GM21825 (cell line): ENCODE data around the gene ADAM20.
"Not testable (repeated sequence)": the region's sequence is repeated elsewhere in the genome, so short reads cannot be mapped to it uniquely, and the experiment has no call there.

Source experiments
- ATAC-seq: cut with Tn5 transposase; IDR thresholded peaks from one replicate; pipeline ENCODE4 v1.9.1; 2021; ENCODE audit warnings: mild to moderate bottlenecking, moderate library complexity; ENCODE audit not compliant: unreplicated experiment

ADAM20 gene

DNA sequence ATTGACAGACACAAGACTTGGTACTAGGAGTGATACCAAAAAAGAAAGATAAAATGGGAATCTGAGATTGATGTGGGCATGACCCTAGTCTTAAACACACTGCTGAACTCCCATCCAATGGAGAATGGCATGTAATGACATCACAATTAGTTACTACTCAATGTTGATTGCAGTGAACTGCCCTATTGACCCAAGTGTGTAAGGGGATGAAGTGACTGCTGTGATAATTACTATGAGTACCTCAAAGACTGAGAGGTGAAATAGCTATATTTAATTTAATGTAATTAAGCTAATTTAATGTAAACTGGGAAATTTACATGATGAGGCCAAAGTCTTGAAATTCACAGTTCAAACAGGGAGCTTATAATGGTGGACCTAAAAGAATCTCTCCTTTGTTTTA is at the start of gene ADAM20:
TSS of gene ADAM20 (minus strand) at position 101 of the 400 bp plus-strand sequence. CDS start 10,247 bp downstream, outside the sequence.
- ATAC-seq = no peak

DNA sequence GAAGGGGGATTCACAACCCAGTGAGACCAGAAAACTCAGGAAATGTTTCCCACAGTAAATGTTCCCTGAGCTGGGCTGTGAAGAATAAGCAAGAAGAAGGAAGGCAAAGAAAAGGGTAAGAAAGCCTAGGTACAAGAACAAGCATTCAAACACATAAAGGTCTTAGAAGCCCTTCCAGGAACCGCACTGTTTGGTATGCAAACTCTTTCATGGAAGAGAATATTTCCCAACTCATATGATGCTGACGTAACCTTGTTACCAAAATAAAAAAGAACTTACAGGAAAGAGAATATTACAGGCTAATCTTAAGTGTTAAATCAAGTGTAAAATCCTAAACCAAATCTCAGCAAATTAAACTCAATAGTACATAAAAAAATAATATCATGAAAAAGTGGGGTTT is 42.1 kb upstream of the ADAM20 start:
- no peak for ATAC-seq

DNA sequence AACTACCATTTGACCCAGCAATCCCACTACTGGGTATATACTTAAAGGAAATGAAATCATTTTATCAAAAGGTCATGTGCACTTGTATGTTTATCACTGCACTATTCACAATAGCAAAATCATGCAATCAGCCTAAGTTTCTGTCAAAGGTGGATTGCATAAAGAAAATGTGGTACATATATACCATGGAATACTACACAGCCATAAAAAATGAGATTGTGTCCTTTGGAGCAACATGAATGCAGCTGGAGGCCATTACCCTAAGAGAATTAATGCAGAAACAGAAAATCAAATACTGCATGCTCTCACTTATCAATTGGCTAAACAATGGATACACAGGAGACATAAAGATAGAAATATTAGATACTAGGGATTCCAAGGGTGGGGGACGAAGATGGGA is 38.2 kb upstream of the ADAM20 start:
- ATAC-seq = no peak

DNA sequence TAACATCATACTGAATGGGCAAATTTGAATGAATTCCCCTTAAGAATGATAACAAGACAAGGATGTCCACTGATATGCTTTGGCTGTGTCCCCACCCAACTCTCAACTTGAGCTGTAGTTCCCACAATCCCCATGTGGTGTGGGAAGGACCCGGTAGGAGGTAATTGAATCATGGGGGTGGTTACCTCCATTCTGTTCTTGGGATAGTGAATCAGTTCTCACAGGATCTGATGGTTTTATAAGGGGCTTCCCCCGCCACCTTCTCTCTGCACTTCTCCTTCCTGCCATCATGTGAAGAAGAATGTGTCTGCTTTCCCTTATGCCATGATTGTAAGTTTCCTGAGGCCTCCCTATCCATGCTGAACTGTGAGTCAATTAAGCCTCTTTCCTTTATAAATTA is 36.3 kb upstream of the ADAM20 start:
- ATAC-seq = no peak

DNA sequence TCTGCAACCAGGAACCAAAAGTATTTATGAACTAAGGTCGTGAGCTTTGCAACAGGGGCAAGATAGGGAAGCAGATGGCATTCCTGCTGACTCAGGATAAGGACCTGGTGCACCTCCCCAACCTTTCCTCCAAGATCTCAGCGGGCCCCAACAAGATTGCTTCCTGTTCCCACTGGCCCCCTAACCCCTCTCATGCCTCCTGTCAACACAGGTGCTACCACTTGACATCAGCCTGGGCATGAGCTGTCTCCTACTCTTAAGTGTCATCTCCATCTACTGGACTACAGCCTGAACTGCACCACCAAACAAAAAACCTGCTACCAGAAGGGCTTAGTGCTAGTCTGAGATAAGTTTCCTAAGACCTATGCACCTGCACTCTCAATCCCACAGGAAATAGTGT is 33.0 kb upstream of the ADAM20 start:
- no peak for ATAC-seq

DNA sequence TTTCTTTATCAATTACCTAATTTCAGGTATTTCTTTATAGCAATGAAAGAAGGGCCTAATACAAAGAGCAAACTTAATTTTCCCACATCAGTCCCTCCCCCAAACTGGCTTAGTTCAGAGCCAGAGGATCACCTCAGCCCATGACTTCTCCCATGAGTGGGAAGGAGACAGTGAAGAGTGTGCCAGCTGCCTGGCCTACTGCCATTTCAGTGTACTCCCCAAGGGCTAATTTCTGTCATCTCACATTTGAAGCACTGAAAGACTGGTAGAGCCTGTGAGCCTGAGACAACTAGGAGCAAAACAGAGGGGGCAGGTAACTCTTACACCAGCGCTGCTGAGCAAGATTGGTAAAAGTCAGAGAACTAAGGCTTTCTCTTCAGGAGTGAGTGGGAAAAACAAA is 29.1 kb upstream of the ADAM20 start:
- ATAC-seq = no peak

DNA sequence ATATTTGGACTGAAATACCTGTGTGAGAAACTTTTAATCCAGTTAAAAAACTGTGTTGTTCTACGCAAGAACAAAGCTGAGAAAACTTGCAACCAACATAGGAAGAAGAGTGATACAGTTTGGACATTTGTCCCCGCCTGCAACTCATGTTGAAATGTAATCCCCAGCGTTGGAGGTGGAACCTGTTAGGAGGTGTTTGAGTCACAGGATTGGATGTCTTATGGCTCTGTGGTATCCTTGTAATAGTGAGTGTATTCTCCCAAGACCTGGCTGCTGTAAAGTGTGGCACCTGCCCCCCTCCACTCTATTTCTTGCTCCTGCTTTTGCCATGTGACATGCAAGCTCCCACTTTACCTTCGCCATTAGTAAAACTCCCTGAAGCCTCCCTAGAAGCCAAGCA is 28.6 kb upstream of the ADAM20 start:
- no peak for ATAC-seq

DNA sequence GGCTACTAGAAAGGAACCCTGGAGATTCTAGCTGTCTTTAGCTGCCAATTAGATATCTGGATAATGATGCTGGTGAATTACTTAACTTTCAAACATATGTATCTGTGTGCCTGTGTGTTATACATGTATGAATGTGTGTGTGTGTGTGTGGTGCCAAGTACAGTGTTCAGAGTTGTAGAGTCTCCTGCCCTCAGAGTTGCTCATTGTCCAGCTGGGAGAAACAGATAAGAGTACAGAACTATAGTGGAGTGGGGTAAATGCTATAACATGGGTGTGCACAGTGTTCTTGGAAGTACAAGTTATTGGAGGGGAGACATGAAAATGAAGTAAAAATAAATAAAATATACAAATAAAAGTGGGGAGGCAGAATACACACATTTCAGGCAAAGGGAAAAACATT is 23.6 kb upstream of the ADAM20 start:
- no peak for ATAC-seq

DNA sequence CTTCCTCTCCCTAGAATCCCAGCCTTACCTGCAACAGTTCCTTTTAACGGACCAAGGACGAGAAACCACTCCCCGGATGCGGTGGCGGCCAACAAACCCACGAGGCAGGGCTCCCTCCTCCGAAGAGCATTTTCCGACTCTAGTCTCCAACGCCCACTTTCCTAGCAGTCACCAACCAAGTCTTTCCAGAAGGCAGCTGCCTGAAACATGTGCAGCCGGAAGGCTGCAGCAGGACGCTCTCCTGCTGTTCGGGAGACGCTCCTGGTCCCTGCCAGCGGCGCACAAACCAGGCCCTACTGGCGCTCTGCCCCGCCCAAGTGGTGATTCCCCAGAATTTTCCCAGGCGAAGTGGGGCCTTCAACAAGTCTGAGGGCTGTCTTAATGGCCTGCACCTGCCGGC is 21.1 kb upstream of the ADAM20 start:
- ATAC-seq = no peak

DNA sequence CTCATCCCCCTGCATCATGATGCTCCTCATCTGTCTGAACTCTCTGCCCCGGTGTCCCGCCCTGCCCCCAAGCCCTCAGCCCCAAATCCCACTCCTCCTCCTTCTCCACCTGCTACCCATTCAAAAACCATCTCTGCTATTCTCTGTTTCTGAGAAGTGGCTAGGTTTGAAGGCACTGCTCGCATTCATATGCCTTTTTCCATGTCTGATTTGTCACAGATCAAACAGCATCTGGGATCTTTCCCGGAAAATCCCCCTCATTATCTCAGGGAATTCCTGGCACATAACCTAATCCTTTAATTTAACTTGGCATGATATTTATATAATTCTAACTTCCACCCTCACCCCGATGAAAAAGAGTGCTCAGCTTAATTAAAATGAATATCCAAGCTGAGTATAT is 3.3 kb upstream of the ADAM20 start:
- ATAC-seq = no peak

DNA sequence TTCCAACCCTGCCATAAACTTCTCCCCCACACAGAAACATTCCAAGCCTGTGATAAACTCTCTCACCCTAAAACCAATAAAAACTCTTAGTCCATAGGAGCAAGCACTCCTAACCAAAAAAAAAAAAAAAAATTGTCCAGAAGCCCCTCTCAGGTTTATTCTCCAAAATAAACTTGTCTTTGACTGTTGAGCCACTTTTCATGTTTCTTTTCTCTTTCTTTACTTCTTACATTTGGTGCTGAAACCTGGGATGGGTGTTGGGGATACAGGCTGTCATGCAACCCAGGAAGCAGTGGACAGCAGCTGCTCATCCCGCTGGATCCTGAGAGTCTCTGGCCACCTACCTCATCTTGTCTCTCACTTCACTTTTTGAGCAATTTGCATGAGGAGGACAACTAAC is 2.0 kb upstream of the ADAM20 start:
- no peak for ATAC-seq

DNA sequence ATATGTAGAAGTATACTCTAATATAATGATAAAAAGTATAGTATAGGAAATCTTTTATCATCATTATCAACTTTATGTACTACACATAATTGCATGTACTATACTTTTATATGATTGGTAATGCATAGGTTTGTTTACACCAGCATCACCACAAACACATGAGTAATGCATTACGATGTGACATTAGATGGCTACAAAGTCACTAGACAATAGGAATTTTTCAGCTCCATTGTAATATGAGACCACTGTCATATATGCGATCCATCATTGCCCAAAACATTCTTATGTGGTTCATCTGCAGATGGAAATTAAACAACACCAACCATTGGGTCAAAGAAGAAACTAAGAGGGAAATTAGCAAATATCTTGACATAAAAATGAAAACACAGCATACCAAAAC is 4.4 kb downstream of the ADAM20 start:
- ATAC-seq = no peak

DNA sequence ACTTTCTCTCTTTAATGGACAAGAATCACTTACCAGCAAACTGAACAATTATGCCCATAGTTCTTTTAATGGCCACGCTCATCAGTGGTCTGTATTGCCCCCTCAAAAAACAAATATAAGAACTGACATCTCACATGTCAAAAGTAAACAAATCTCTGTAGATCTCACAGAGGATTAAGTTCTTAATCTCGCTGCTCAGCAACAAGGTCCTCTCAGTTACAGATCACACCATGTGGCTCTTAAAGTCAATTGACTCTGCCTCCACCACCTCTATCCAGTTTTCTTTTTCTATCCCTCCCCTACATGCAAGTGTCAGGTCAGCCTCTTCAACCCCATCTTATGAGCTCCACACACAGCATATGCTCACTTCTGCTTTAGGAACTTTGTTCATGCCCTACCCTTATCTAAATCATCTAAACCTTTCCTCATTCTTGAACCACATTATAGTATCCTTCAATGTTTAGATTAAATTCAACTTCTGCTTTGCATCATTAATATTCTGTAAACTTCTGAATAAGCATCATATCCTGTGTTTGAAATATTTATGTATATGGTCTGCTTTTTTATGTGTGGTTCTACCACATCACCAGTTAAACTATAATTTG is 7.2 kb downstream of the ADAM20 start:
- no peak for ATAC-seq

DNA sequence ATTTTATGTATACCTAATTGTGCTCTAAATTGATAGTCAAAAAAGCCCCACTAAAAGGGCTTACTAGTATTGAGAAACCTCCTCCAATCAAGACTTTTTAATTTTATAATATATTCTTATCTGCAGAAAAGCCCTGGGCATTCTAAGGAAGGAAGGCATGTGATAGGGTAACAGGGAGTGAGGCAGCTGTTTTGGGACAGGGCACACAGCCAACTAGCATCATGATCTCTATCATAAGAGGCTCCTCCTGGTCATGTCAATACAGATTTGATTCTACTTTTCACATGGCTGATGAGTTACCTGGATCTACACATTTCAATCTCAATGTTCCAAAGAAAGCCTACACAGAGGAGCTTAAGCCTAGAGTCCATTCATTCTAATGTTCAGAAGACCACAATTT is 9.1 kb downstream of the ADAM20 start:
- ATAC-seq = no peak

DNA sequence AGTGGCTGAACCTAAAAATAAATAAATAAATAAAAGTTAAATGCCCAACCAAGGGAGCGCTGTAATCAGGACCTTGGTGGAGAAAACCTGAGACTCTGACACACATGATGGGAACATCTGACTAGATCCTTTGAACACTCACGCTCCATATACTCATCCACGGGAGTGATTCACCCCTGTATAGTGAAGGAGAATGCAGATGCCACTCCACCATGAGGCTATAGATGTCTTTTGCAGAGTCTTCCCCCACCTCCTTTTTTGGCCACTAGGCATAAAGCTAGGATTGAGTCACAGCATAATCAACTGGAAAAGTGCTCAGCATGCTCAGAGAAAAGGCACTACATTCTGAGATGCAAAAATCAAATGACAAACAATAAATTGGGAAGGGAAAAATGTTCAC is 19.0 kb downstream of the ADAM20 start:
- no peak for ATAC-seq

DNA sequence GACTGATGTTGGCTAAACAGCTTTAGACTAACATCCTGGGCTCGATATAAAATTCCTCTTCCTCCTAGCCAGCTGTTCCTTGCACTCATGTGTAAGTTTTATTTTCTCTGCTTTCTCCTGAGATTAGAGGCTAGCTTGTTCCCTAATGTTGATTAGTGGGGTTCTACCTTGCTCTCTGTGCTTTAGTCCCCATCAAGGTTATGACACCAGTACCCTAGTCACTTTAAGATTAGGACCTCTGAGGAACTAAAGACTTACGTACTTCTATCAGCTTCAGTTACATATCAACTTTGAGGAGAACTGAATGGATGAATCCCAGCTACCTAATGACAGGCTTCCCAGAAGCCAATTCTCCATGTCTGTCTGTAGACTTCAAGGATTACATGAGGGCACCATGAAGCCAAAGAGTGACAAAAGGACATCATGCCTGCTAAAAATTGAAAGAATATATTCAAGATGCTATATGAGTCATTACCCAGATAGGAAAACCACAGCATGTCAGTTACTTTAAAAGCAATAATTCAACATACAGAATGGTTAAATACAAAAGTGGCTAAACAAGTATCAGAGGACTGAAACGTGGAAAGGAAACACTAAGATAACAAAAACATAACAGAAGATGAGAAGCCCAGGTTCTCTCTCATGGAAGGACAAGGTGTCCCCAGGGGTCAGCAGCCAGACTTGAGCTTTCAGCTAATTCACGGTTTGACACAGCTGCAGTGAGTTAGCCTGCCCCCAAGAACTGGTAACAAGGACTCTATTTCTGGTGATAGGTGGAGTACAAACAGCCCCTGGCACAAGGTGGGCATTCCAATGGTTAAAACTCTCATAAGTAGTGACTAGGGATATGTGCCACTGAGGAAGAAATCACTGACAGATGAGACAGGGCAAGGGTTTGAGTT is 20.4 kb downstream of the ADAM20 start:
- no peak for ATAC-seq

DNA sequence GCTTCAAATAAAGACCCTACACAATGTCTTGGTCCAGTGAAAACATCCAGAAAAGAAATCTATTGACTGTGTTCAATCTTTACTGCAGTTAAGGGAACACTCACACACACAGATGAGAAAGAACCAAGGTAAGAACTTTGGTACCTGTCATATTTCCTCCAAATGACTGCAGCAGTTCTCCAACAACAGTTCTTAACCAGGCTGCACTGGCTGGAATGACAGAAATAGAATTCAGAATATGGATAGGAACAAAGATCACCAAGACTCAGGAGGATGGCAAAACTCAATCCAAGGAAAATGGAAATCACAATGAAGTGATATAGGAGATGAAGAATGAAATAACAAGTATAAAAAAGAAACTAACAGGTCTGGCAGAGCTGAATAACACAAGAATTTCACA is 36.6 kb downstream of the ADAM20 start:
- no peak for ATAC-seq

DNA sequence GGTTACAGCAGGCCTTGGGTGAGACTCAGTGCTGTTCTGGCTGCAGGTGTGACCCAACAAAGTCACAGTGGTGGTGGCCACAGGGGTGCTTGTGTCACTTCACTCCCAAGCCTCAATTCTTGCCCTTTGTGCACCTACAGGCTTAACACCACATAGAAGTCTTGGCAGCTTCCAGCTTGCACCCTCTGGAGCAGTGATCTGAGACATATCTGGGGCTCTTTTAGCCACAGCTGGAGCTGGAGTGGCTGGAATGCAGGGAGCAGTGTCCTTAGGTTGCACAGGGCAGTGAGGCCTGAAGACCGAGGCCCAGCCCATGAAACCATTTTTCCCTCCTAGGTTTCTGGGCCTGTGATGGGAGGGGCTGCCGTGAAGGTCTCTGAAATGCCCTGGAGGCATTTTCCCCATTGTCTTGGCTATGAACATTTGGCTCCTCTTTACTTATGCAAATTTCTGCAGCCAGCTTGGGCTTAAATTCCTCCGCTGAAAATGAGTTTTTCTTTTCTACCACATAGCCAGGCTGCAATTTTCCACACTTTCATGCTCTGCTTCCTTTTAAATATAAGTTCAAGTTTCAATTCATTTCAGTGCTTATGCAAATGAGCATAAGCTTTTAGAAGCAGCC is 45.1 kb downstream of the ADAM20 start:
- ATAC-seq = no peak

DNA sequence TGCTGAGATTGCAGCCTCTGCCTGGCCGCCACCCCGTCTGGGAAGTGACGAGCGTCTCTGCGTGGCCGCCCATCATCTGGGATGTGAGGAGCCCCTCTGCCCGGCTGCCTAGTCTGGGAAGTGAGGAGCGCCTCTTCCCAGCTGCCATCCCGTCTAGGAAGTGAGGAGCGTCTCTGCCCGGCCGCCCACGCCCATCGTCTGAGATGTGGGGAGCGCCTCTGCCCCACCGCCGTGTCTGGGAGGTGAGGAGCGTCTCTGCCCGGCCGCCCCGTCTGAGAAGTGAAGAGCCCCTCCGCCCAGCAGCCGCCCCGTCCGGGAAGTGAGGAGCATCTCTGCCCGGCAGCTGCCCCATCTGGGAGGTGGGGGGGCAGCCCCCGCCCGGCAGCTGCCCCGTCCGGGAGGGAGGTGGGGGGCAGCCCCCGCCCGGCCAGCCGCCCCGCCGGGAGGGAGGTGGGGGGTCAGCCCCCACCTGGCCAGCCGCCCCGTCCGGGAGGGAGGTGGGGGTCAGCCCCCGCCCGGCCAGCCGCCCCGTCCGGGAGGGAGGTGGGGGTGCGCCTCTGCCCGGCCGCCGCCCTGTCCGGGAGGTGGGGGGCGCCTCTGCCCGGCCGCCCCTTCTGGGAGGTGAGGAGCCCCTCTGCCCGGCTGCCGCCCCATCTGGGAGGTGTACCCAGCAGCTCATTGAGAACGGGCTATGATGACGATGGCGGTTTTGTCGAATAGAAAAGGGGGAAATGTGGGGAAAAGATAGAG is 57.3 kb downstream of the ADAM20 start:
- not testable (repeated sequence) for ATAC-seq

DNA sequence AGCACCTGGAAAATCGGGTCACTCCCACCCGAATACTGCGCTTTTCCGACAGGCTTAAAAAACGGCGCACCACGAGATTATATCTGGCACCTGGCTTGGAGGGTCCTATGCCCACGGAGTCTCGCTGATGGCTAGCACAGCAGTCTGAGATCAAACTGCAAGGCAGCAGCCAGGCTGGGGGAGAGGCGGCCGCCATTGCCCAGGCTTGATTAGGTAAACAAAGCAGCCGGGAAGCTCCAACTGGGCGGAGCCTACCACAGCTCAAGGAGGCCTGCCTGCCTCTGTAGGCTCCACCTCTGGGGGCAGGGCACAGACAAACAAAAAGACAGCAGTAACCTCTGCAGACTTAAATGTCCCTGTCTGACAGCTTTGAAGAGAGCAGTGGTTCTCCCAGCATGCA is 59.3 kb downstream of the ADAM20 start:
- not testable (repeated sequence) for ATAC-seq

DNA sequence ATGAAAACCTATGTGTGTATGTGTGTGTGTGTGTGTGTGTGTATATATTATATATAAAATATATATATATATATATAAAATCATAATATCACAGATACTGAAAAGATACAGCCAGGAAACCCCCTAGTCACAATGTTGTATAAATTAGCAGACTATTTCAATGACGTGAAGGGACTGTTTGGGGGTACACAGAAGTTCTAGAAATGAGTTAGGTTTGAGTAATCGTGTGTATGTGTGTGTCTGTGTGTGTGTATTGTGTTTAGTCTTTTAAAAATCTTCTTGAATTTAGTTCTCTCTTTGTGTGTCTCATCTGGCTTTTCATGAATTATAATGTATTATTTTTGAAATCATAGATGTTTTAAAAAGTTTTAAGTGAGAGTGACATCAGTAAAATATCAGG is 61.0 kb downstream of the ADAM20 start:
- ATAC-seq = no peak
